Epithelial cell of proximal tubule (primary cell): ENCODE results near the gene SCUBE2. TPM values are rescaled to one million over a fixed set of nuclear protein-coding genes. Genes with fewer than 3 reads are reported as not detected.
"Not testable (repeated sequence)": the region's sequence is repeated elsewhere in the genome, so short reads cannot be mapped to it uniquely, and the experiment has no call there.

ENCODE experiments used
- DNase-seq: peaks from one replicate; pipeline ENCODE4 v3.0.0-alpha.2; 2011; ENCODE audit warnings: low read depth
- H3K4me3 ChIP-seq: 2 replicates; pipeline ENCODE4 v1.5.1; 2011; ENCODE audit warnings: low read depth, mild to moderate bottlenecking, low read length
- CTCF ChIP-seq: conservative IDR thresholded peaks from 2 replicates; pipeline ENCODE4 v1.5.1; 2012; ENCODE audit warnings: low read depth, mild to moderate bottlenecking, low read length
- total RNA-seq: library from RNA; depleted of rRNA; stranded (reverse); fragments of >200 nt; gene quantifications from 2 replicates; pipeline ENCODE4 v1.2.3, GENCODE V29; 2015

SCUBE2 gene
- total RNA-seq, 1 donor from 2014 or later, result 0.17 TPM

GRCh38 chr11:9020916-9021315, 70.5 kb downstream of the SCUBE2 start:
- no peak overlapping the region for H3K4me3 ChIP-seq
- DNase-seq, result no peak
- no peak for TF ChIP-seq CTCF

- no peak for DNase-seq
- no peak for TF ChIP-seq CTCF
- no peak overlapping the region for H3K4me3 ChIP-seq
These were observed 71.5 kb downstream of the SCUBE2 start for GRCh38 chr11:9019861-9020260.

- DNase-seq, result no peak
- H3K4me3 ChIP-seq, result no peak overlapping the region
- TF ChIP-seq CTCF, result no peak
These were observed 73.6 kb downstream of the SCUBE2 start for GRCh38 chr11:9017773-9018172.

GRCh38 chr11:9016916-9017642, 74.3 kb downstream of the SCUBE2 start:
- DNase-seq, result no peak
- no peak overlapping the region for H3K4me3 ChIP-seq
- no peak for TF ChIP-seq CTCF

GRCh38 chr11:9015677-9016076, 75.7 kb downstream of the SCUBE2 start:
- TF ChIP-seq CTCF, result peak; percentile 87
- DNase-seq, result peak; percentile 46
- H3K4me3 ChIP-seq, result no peak overlapping the region

GRCh38 chr11:9014826-9015225, 76.6 kb downstream of the SCUBE2 start:
- DNase-seq, result no peak
- TF ChIP-seq CTCF, result no peak

GRCh38 chr11:9013373-9013772, 78.0 kb downstream of the SCUBE2 start:
- no peak for DNase-seq
- no peak for TF ChIP-seq CTCF
- H3K4me3 ChIP-seq, result no peak overlapping the region

More at GRCh38 chr11:9014826-9015225, 76.6 kb downstream of the SCUBE2 start:
- no peak overlapping the region for H3K4me3 ChIP-seq

- DNase-seq, result not testable (repeated sequence)
These were observed 81.9 kb downstream of the SCUBE2 start for GRCh38 chr11:9009538-9009937.

More at GRCh38 chr11:9009538-9009937, 81.9 kb downstream of the SCUBE2 start:
- H3K4me3 ChIP-seq, result not testable (repeated sequence)
